Activated naive CD4-positive, alpha-beta T cell treated with anti-CD3 and anti-CD28 coated beads, Interleukin-2, amount 50 U/mL, for 16 hours (primary cell): ENCODE data around the gene DAZAP1.

Experiments
- DNase-seq: peaks from one replicate; pipeline ENCODE4 v3.0.0-alpha.2; 2020

Gene DAZAP1

GRCh38 chr19:1407528-1408299, at the start of gene DAZAP1:
Gene DAZAP1 (plus strand): TSS chr19:1407586. CDS start chr19:1407774, 188 bp downstream.
- DNase-seq: peak; percentile 41

GRCh38 chr19:1360126-1360817, 47.1 kb upstream of the DAZAP1 start:
- DNase-seq: no peak

GRCh38 chr19:1360818-1361461, 46.4 kb upstream of the DAZAP1 start:
- DNase-seq: no peak

GRCh38 chr19:1361601-1362386, 45.6 kb upstream of the DAZAP1 start:
- no peak for DNase-seq

GRCh38 chr19:1362387-1363257, 44.8 kb upstream of the DAZAP1 start:
- DNase-seq: no peak

- no peak for DNase-seq
Measured at GRCh38 chr19:1363599-1363998, 43.8 kb upstream of the DAZAP1 start.

- DNase-seq: peak; percentile 33
Measured at GRCh38 chr19:1364070-1364704, 43.2 kb upstream of the DAZAP1 start.

- no peak for DNase-seq
Measured at GRCh38 chr19:1365319-1366269, 41.8 kb upstream of the DAZAP1 start.

GRCh38 chr19:1366296-1366695, 41.1 kb upstream of the DAZAP1 start:
- DNase-seq: no peak

GRCh38 chr19:1366899-1367870, 40.2 kb upstream of the DAZAP1 start:
- no peak for DNase-seq

- no peak for DNase-seq
Measured at GRCh38 chr19:1369214-1369805, 38.1 kb upstream of the DAZAP1 start.

GRCh38 chr19:1370579-1371361, 36.6 kb upstream of the DAZAP1 start:
- DNase-seq: no peak

- DNase-seq: no peak
Measured at GRCh38 chr19:1373042-1373533, 34.3 kb upstream of the DAZAP1 start.

GRCh38 chr19:1373534-1374249, 33.7 kb upstream of the DAZAP1 start:
- DNase-seq: no peak

GRCh38 chr19:1374250-1374577, 33.2 kb upstream of the DAZAP1 start:
- DNase-seq: no peak

- no peak for DNase-seq
Measured at GRCh38 chr19:1376415-1376805, 31.0 kb upstream of the DAZAP1 start.
